OCI-LY3 (cell line): ENCODE measurements around the gene MRTFA.

Source experiments
- EZH2phosphoT487 ChIP-seq: fragments of 200-600 bp; shearing (Covaris generic); IDR thresholded peaks from 2 replicates; pipeline ENCODE4 v1.6.1; 2018; ENCODE audit warnings: antibody characterized with exemption, mixed run types, low read depth
- TF ChIP-seq, protein P1 (sequence below): fragments of 200-600, 300-600 bp; sonication (generic); IDR thresholded peaks from 2 replicates; pipeline ENCODE4 v1.5.1; 2014; ENCODE audit warnings: antibody characterized with exemption, low read length, low read depth

GRCh38 chr22:40594924-40595323, 41.6 kb downstream of the MRTFA start:
- TF ChIP-seq, protein P1, sequence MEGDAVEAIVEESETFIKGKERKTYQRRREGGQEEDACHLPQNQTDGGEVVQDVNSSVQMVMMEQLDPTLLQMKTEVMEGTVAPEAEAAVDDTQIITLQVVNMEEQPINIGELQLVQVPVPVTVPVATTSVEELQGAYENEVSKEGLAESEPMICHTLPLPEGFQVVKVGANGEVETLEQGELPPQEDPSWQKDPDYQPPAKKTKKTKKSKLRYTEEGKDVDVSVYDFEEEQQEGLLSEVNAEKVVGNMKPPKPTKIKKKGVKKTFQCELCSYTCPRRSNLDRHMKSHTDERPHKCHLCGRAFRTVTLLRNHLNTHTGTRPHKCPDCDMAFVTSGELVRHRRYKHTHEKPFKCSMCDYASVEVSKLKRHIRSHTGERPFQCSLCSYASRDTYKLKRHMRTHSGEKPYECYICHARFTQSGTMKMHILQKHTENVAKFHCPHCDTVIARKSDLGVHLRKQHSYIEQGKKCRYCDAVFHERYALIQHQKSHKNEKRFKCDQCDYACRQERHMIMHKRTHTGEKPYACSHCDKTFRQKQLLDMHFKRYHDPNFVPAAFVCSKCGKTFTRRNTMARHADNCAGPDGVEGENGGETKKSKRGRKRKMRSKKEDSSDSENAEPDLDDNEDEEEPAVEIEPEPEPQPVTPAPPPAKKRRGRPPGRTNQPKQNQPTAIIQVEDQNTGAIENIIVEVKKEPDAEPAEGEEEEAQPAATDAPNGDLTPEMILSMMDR = no peak
- TF ChIP-seq EZH2phosphoT487 = no peak
